Astrocyte of the spinal cord (primary cell): ENCODE data around the gene LZTS2.
"Not testable (repeated sequence)": the region's sequence is repeated elsewhere in the genome, so short reads cannot be mapped to it uniquely, and the experiment has no call there.

Source experiments
- DNase-seq: peaks from one replicate; pipeline ENCODE4 v3.0.0; 2011; ENCODE audit warnings: low read depth, low spot score
- H3K4me3 ChIP-seq: 2 replicates; pipeline ENCODE4 v1.5.1; 2011; ENCODE audit warnings: low read depth, mild to moderate bottlenecking, low read length, moderate library complexity
- CTCF ChIP-seq: IDR thresholded peaks from 2 replicates; pipeline ENCODE4 v1.5.1; 2012; ENCODE audit warnings: low read depth, mild to moderate bottlenecking, low read length, inconsistent platforms
- in situ Hi-C: cut with HindIII; loops from 2 replicates; pipeline ENCODE4 v1.10.0; 2017; ENCODE audit warnings: low sequenced_read_pairs

LZTS2 gene

GRCh38 chr10:100972115-100972903, 27.3 kb upstream of the LZTS2 start:
- H3K4me3 ChIP-seq, result no peak overlapping the region
- in situ Hi-C loops, result no loop called here
- TF ChIP-seq CTCF, result no peak
- DNase-seq, result no peak

- in situ Hi-C loops, result no loop called here
- H3K4me3 ChIP-seq, result no peak overlapping the region
- TF ChIP-seq CTCF, result no peak
- DNase-seq, result no peak
These were observed 26.6 kb upstream of the LZTS2 start for GRCh38 chr10:100972904-100973535.

- in situ Hi-C loops, H3K4me3 ChIP-seq, DNase-seq: not testable (repeated sequence)
These were observed 24.2 kb upstream of the LZTS2 start for GRCh38 chr10:100975397-100975796.

- in situ Hi-C loops, result no loop called here
- no peak overlapping the region for H3K4me3 ChIP-seq
- no peak for TF ChIP-seq CTCF
- DNase-seq, result no peak
These were observed 22.7 kb upstream of the LZTS2 start for GRCh38 chr10:100976906-100977305.

- TF ChIP-seq CTCF, result no peak
- H3K4me3 ChIP-seq, result no peak overlapping the region
- no peak for DNase-seq
- in situ Hi-C loops, result no loop called here
These were observed 22.2 kb upstream of the LZTS2 start for GRCh38 chr10:100977436-100977835.

GRCh38 chr10:100978121-100978900, 21.3 kb upstream of the LZTS2 start:
- TF ChIP-seq CTCF, result no peak
- no peak overlapping the region for H3K4me3 ChIP-seq
- in situ Hi-C loops, result no loop called here
- no peak for DNase-seq

GRCh38 chr10:100978901-100979195, 20.8 kb upstream of the LZTS2 start:
- H3K4me3 ChIP-seq, result no peak overlapping the region
- no peak for TF ChIP-seq CTCF
- in situ Hi-C loops, result no loop called here
- DNase-seq, result no peak
